Measurements from ENCODE around the gene LIN54.

- TF ChIP-seq, protein P1, sequence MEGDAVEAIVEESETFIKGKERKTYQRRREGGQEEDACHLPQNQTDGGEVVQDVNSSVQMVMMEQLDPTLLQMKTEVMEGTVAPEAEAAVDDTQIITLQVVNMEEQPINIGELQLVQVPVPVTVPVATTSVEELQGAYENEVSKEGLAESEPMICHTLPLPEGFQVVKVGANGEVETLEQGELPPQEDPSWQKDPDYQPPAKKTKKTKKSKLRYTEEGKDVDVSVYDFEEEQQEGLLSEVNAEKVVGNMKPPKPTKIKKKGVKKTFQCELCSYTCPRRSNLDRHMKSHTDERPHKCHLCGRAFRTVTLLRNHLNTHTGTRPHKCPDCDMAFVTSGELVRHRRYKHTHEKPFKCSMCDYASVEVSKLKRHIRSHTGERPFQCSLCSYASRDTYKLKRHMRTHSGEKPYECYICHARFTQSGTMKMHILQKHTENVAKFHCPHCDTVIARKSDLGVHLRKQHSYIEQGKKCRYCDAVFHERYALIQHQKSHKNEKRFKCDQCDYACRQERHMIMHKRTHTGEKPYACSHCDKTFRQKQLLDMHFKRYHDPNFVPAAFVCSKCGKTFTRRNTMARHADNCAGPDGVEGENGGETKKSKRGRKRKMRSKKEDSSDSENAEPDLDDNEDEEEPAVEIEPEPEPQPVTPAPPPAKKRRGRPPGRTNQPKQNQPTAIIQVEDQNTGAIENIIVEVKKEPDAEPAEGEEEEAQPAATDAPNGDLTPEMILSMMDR (IDR thresholded peaks at IDR 0.05), result no peak
- TF ChIP-seq POLR2A (IDR thresholded peaks at IDR 0.05), result no peak
These were observed 41.7 kb downstream of the LIN54 start for GRCh38 chr4:82968972-82969371.

All from esophagus squamous epithelium (tissue), 4 donors.